Activated CD4-positive, CD25-positive, alpha-beta regulatory T cell treated with anti-CD3 and anti-CD28 coated beads, Interleukin-2, amount 50 U/mL, for 16 hours (primary cell): ENCODE measurements around the gene LRP2.
"Not testable (repeated sequence)": the region's sequence is repeated elsewhere in the genome, so short reads cannot be mapped to it uniquely, and the experiment has no call there.

Experiments used
- DNase-seq: peaks from one replicate; pipeline ENCODE4 v3.0.0-alpha.2; 2020; ENCODE audit warnings: low read depth, low spot score

Gene LRP2

DNA sequence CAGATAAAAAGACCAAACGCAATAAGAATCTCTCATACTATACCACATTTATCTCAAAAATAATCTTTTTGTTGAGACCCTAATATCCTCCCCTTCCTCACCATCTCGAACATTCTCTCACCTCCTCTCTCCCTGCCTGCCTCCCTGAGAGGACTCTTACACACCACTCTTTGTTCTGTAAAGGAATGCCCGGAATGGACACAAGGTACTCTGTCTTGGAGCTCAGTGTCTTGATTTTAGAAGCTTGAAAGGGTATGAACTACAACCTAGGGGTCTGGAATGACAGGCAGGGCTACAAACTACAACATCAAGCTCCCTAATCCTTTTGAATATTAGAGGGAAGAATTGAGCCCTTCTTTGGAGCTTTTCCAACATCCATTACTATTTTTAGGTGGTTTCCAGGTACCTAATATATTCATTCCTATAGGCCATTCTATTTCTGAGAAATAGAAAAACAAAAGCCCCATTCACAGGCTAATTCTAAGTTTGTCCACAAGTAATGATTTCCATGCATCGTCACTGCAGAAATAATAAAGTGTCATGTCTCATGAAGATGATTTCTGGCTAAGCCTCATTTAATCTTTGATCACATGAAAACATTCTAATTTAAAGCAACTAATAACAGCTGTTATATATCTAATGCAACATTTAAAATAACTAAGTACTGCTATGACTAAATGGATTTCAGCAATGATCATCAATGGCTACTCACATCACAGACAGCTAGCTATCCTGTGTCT, 60.6 kb downstream of the LRP2 start:
- DNase-seq = no peak

GRCh38 chr2:169300636-169301530, 61.5 kb downstream of the LRP2 start:
- no peak for DNase-seq

DNA sequence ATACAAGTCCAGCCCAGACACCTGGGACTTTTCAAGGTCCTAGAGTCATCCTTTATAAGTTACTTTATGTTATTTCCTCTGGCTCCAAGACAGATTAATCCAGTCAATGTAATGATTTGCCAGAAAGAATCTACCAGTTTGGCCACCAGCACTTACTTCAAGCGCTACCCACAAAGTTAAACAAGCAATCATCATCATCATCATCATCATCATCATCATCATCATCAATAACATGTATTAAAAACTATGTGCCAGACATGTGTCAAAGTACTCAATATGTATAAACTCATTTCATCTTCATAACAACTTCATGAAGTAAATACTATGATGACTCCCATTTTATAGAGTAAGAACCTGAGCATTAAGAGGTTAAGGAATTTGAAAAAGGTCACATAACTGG, 64.3 kb downstream of the LRP2 start:
- no peak for DNase-seq

GRCh38 chr2:169294001-169294675, 68.2 kb downstream of the LRP2 start:
- no peak for DNase-seq

- no peak for DNase-seq
Observed at GRCh38 chr2:169291517-169291916, 70.8 kb downstream of the LRP2 start.

DNA sequence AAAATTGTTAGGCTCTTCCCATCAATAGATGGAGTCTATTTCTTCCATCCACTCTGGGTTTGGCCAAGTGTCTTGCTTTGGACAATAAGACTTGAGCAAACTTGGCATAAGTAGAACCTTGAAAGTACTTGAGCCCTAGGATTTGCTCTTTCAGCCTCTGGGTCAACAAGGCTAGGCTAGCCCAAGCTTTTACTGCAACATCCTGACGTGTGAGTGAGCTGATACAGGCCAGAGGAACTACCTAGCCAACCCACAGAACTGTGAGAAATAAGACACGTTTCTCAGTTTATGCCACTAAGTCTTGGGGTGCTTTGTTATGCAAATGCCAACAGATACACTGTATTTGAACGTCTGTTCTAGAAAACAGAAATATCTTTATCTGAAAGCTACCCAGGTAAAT, 71.9 kb downstream of the LRP2 start:
- no peak for DNase-seq

GRCh38 chr2:169287666-169288065, 74.7 kb downstream of the LRP2 start:
- DNase-seq = no peak

DNA sequence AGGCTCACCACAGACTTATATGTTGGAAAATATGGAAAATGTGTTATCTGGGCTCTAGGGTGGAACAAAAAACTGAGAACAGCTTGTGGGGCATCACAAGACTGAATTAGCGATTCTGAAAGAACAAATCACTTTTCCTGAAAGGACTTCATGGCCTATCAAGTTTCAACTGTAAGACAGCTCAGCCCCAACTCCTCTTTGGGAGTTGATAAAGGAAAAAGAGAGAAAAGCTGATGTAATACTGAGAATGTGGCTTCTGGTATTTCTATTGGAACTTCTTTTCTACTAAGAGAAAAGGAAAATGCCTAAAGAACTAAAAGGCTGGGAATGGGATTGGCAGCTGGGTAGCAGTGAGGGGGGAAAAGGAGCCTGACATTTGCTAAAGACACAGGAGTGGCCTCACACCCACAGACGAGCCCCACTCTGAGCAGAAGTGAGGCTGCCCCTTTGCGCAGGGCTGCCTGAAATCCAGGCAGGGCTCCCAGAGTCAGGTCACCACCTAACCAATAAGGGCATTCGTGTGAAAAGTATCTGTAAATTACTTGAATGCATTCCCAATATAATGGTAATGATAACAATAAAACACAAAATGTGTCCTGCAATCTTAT, 75.6 kb downstream of the LRP2 start:
- no peak for DNase-seq

DNA sequence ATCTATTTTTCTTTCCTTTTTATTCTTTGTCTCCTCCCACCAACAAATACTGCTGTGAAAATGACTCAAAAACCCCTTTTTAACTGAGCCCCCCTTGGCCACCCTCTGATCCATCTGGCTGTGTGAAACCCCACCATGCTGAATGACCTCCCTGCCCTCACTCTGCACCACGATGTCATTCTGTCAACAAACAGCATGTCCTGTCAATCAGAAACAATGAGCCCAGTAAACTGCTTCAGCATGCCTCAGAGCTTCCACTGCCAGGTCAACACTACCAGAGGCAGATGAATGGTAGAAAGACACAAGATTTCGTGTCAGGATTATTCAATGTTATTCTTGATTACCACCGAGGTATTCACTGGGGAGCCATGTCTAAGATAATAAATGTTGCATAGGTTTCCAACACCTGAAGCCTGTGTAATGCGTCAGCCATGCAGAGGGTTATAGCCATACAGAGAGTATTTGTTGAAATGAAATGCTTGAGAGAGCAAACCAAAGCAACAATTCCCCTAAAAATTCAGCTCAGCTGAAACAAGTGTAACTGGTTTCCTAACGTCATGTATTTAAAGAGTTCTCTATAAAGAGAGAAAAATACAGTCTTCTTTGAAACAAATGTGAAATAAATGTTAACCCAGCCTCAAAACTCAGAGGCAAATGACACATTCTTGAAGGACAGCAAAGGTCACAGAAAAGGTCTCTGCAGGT, 76.7 kb downstream of the LRP2 start:
- no peak for DNase-seq

GRCh38 chr2:169280502-169280901, 81.8 kb downstream of the LRP2 start:
- no peak for DNase-seq

GRCh38 chr2:169275696-169276444, 86.5 kb downstream of the LRP2 start:
- no peak for DNase-seq

DNA sequence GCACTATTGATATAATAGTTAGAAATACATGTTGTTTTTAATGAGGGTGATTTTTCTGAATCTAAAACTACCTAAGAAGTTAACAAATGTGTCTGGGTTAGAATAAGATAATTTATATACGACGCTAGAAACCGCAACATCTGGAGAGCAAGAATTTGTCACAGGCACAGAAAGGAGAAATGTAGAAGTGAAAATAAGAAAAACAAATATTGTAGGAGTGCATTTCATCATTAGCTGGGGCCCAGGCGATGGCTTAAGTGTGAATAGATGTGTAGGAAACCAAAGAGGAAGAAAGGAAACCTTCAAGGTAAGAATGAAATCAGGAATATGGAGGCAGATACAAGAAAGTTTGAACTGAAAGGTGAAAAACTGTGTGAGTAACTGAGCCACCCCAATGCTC, 90.3 kb downstream of the LRP2 start:
- DNase-seq = no peak

- DNase-seq = not testable (repeated sequence)
Observed at GRCh38 chr2:169270574-169270973, 91.8 kb downstream of the LRP2 start.

- no peak for DNase-seq
Observed at GRCh38 chr2:169265591-169265990, 96.7 kb downstream of the LRP2 start.

DNA sequence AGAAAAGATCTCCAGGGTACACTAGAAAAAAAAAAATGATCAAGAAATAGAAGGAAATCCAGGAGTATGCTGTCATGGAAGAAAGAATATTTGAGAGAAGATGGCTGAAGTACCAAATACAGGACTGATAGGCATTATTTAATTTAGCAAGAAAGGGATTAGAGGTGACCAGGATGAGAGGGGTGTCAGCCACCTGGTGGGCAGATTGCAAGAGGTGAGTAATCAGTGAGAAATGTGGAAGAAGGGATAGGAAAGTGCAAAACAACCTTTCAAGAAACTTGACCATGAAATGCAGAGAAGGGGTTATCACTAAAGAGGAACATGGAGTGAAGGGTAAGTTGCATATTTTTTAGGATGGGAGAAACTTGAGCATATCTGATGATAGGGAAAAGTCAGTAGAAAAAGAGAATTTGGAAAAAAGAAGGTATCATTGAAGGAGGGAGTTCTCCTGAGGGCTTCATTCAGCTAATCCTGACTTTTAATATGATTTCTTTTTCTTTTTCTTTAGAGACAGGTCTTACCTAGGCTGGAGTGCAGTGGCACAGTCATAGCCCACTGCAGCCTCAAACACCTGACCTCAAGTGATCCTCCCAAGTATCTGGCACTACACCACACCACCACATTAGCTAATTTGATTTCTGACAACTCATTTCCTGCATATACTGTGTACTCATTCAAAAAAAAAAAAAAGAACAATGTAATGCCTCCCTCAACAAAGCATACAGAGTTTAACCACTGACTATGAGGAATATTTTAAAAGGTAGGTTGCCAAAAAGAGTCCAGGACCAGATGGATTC, 101.3 kb downstream of the LRP2 start:
- no peak for DNase-seq

- DNase-seq = no peak
Observed at GRCh38 chr2:169260246-169260645, 102.1 kb downstream of the LRP2 start.

GRCh38 chr2:169259402-169259801, 102.9 kb downstream of the LRP2 start:
- no peak for DNase-seq

DNA sequence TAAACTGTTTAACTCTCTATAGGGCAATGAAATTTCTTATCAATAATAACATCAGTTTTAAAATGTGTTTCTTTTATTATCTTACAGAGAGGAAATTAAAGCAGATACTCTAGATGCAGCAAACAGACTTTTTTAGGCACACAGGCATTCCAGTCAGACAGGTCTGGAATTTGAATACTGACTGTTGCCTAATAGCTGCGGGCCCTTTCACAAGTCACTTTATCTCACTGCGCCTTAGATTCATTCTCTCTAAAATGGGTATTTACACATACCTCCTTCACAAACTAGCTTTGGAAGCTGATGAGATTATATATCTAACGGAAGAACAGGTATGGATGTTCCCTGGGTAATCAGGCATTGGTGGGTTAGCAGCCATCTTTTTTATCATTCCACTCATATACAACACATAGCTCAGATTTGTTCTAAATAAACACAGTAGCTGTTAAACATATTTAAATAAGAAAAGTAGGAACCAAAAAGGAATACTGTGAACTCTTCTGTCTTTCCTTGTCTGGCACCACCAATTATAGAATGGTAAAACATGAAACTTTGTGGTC, 104.2 kb downstream of the LRP2 start:
- no peak for DNase-seq

GRCh38 chr2:169254774-169255173, 107.6 kb downstream of the LRP2 start:
- DNase-seq = no peak
